ENCODE results near the gene METTL27.

GRCh38 chr7:73881352-73882046 is 39.2 kb upstream of the METTL27 start:
- no peak for TF ChIP-seq EZH2 (IDR thresholded peaks at IDR 0.05; ENCODE audit: low read depth, unreplicated experiment)
- TF ChIP-seq, protein P1, sequence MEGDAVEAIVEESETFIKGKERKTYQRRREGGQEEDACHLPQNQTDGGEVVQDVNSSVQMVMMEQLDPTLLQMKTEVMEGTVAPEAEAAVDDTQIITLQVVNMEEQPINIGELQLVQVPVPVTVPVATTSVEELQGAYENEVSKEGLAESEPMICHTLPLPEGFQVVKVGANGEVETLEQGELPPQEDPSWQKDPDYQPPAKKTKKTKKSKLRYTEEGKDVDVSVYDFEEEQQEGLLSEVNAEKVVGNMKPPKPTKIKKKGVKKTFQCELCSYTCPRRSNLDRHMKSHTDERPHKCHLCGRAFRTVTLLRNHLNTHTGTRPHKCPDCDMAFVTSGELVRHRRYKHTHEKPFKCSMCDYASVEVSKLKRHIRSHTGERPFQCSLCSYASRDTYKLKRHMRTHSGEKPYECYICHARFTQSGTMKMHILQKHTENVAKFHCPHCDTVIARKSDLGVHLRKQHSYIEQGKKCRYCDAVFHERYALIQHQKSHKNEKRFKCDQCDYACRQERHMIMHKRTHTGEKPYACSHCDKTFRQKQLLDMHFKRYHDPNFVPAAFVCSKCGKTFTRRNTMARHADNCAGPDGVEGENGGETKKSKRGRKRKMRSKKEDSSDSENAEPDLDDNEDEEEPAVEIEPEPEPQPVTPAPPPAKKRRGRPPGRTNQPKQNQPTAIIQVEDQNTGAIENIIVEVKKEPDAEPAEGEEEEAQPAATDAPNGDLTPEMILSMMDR (conservative IDR thresholded peaks at IDR 0.05; ENCODE audit: low read depth in 2 of 2), result no peak
- no peak for TF ChIP-seq POLR2AphosphoS5 (IDR thresholded peaks at IDR 0.05; ENCODE audit: low read depth)
- TF ChIP-seq CREB1 (CRISPR knock-in tag; IDR thresholded peaks at IDR 0.05; ENCODE audit: low read depth), result no peak
